MM.1S (cell line): ENCODE results near the gene EXO1.

Source experiments
- DNase-seq: peaks from one replicate; pipeline ENCODE4 v3.0.0-alpha.2; 2015
- H2AFZ ChIP-seq: fragments of 300-600 bp; sonication (generic); 2 replicates; pipeline ENCODE4 v1.6.0; 2016; ENCODE audit warnings: antibody characterized with exemption, low read length
- H3F3A ChIP-seq: fragments of 300-600 bp; sonication (generic); 2 replicates; pipeline ENCODE4 v1.6.1; 2016; ENCODE audit warnings: mild to moderate bottlenecking, antibody characterized with exemption, low read length, moderate library complexity, mixed read lengths; ENCODE audit not compliant: insufficient read depth
- H3K27ac ChIP-seq: fragments of 300-600 bp; sonication (generic); 2 replicates; pipeline ENCODE4 v1.5.1; 2016; ENCODE audit warnings: mild to moderate bottlenecking, low read length
- H3K27me3 ChIP-seq: fragments of 300-600 bp; sonication (generic); replicated peaks from 2 replicates; pipeline ENCODE4 v1.6.0; 2016; ENCODE audit warnings: low read length; ENCODE audit not compliant: insufficient read depth
- H3K36me3 ChIP-seq: fragments of 300-600 bp; sonication (generic); replicated peaks from 2 replicates; pipeline ENCODE4 v1.6.1; 2016; ENCODE audit warnings: mild to moderate bottlenecking, low read length, mixed read lengths; ENCODE audit not compliant: insufficient read depth
- H3K4me1 ChIP-seq: fragments of 300-600 bp; sonication (generic); 2 replicates; pipeline ENCODE4 v1.6.1; 2016; ENCODE audit warnings: low read length, mixed read lengths
- H3K4me2 ChIP-seq: fragments of 300-600 bp; sonication (generic); 2 replicates; pipeline ENCODE4 v1.6.0; 2016; ENCODE audit warnings: low read depth, low read length
- H3K4me3 ChIP-seq: fragments of 300-600 bp; sonication (generic); 2 replicates; pipeline ENCODE4 v1.5.1; 2016; ENCODE audit warnings: low read length, mixed read lengths
- H3K79me2 ChIP-seq: fragments of 300-600 bp; sonication (generic); 2 replicates; pipeline ENCODE4 v1.6.1; 2016; ENCODE audit warnings: mixed run types, low read length, mixed read lengths
- H3K9ac ChIP-seq: fragments of 300-600 bp; sonication (generic); 2 replicates; pipeline ENCODE4 v1.6.1; 2016; ENCODE audit warnings: low read length, mixed read lengths
- H3K9me2 ChIP-seq: fragments of 300-600 bp; sonication (generic); replicated peaks from 2 replicates; pipeline ENCODE4 v1.6.1; 2016; ENCODE audit warnings: mild to moderate bottlenecking, low read length, mixed read lengths; ENCODE audit not compliant: insufficient read depth
- H3K9me3 ChIP-seq: fragments of 300-600 bp; sonication (generic); replicated peaks from 2 replicates; pipeline ENCODE4 v1.6.1; 2016; ENCODE audit warnings: mild to moderate bottlenecking, low read length, mixed read lengths; ENCODE audit not compliant: insufficient read depth
- H4K20me1 ChIP-seq: fragments of 300-600 bp; sonication (generic); 2 replicates; pipeline ENCODE4 v1.6.1; 2016; ENCODE audit warnings: mild to moderate bottlenecking, low read length, moderate library complexity, mixed read lengths; ENCODE audit not compliant: insufficient read depth
- CTCF ChIP-seq: fragments of 300-600 bp; sonication (generic); IDR thresholded peaks from 2 replicates; pipeline ENCODE4 v1.5.1; 2016; ENCODE audit warnings: antibody characterized with exemption, low read length, mixed read lengths
- EZH2 ChIP-seq: fragments of 300-600 bp; sonication (generic); optimal IDR thresholded peaks from 2 replicates; pipeline ENCODE3; 2017; ENCODE audit warnings: low read depth, mild to moderate bottlenecking, antibody characterized with exemption, low read length, mixed read lengths
- EZH2phosphoT487 ChIP-seq: fragments of 300-600 bp; sonication (generic); IDR thresholded peaks from 2 replicates; pipeline ENCODE4 v1.6.1; 2018; ENCODE audit warnings: antibody characterized with exemption, low read length

EXO1 gene

GRCh38 chr1:241883159-241883558 lies 35.2 kb downstream of the EXO1 start:
- no peak for DNase-seq
- no peaks in the 10 kb centered on the region for H3K9me3 ChIP-seq
- TF ChIP-seq EZH2: no peak
- no peak for TF ChIP-seq EZH2phosphoT487
- no peak for TF ChIP-seq CTCF
- H2AFZ ChIP-seq: no peak overlapping the region
- H3K4me2 ChIP-seq: no peak overlapping the region
- H3K36me3 ChIP-seq: no peaks in the 10 kb centered on the region; the same call in 1 of the 2 replicates
- no peak overlapping the region for H3K4me3 ChIP-seq
- no peaks in the 10 kb centered on the region for H4K20me1 ChIP-seq
- no peaks in the 10 kb centered on the region for H3K27me3 ChIP-seq
- H3K4me1 ChIP-seq: no peaks in the 10 kb centered on the region
- H3K9me2 ChIP-seq: no peaks in the 10 kb centered on the region
- no peak overlapping the region for H3K27ac ChIP-seq
- H3K9ac ChIP-seq: no peak overlapping the region
- no peaks in the 10 kb centered on the region for H3F3A ChIP-seq
- H3K79me2 ChIP-seq: no peaks in the 10 kb centered on the region

GRCh38 chr1:241888232-241888631 lies 40.2 kb downstream of the EXO1 start:
- no peaks in the 10 kb centered on the region for H4K20me1 ChIP-seq
- no peaks in the 10 kb centered on the region; the same call in 1 of the 2 replicates for H3K36me3 ChIP-seq
- H3K9me3 ChIP-seq: no peaks in the 10 kb centered on the region
- no peaks in the 10 kb centered on the region for H3K79me2 ChIP-seq
- TF ChIP-seq CTCF: no peak
- no peak for TF ChIP-seq EZH2
- TF ChIP-seq EZH2phosphoT487: no peak
- no peak overlapping the region for H2AFZ ChIP-seq
- no peak overlapping the region for H3K4me3 ChIP-seq
- no peak overlapping the region for H3K9ac ChIP-seq
- no peaks in the 10 kb centered on the region for H3K27me3 ChIP-seq
- H3K4me1 ChIP-seq: no peaks in the 10 kb centered on the region
- no peak overlapping the region for H3K27ac ChIP-seq
- DNase-seq: no peak
- H3F3A ChIP-seq: no peaks in the 10 kb centered on the region
- no peak overlapping the region for H3K4me2 ChIP-seq
- no peaks in the 10 kb centered on the region for H3K9me2 ChIP-seq

GRCh38 chr1:241891296-241891695 lies 43.3 kb downstream of the EXO1 start:
- Histone ChIP-seq H3K9me2 (no peaks in the 10 kb centered on the region), H3K79me2 (no peaks in the 10 kb centered on the region), H3K27ac (no peak overlapping the region), H3K9me3 (no peaks in the 10 kb centered on the region), H3K4me1 (no peaks in the 10 kb centered on the region), H4K20me1 (no peaks in the 10 kb centered on the region), H3K36me3 (no peaks in the 10 kb centered on the region; the same call in 1 of the 2 replicates), H2AFZ (no peak overlapping the region), H3K4me3 (no peak overlapping the region), H3K9ac (no peak overlapping the region), H3F3A (no peaks in the 10 kb centered on the region), H3K4me2 (no peak overlapping the region), H3K27me3 (no peaks in the 10 kb centered on the region)
- no peak for DNase-seq
- TF ChIP-seq EZH2phosphoT487 (no peak), CTCF (no peak), EZH2 (no peak)
